ENCODE results near the gene DHRS12. TPM values are rescaled to one million over a fixed set of nuclear protein-coding genes. Genes with fewer than 3 reads are reported as not detected.

Gene DHRS12
- total RNA-seq, 1 donor from 2014 or later, result 3.3 TPM

DNA sequence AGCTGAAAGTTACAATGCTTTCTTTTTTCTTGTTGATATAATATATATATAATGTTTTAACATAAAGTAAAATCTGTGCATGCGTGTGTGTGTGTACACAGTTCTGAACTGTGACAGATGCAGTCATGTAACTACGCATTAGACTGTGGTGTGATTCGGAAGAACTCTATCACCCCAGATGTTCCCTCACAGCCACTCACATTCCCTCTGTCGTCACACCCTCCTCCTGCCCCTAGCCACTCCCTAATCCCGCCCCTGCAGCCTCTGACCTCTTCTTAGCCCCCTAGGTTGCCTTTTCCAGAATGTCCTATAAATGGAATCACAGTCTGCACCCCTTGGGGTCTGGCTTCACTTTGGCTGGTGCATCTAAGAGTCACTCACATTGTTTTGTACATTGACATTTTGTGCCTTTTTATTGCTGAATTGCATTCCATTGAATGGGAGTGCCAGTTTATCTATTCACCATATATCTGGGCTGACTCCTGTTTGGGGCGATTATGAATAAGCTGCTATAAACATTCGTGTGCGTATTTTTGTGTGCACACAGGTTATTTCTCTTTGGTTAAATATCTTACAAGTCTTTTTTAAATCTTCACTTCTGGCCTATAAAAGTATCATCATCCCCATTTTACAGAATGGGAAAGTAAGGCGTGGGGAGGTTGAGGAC is 20.4 kb downstream of the DHRS12 start:
- no peak for DNase-seq (ENCODE audit: low spot score)
- H3K4me1 Mint-ChIP-seq (ENCODE audit: low read depth), result no peaks in the 10 kb centered on the region
- no peaks in the 10 kb centered on the region for H3K9me3 Mint-ChIP-seq
- no peaks in the 10 kb centered on the region for H3K36me3 Mint-ChIP-seq (ENCODE audit: low read depth)
- H3K27me3 Mint-ChIP-seq (ENCODE audit: insufficient read depth), result no peaks in the 10 kb centered on the region
- intact Hi-C loops (cut with micrococcal nuclease), result no loop called here
- H3K27ac Mint-ChIP-seq, result no peak overlapping the region
- H3K4me3 Mint-ChIP-seq, result no peak overlapping the region

DNA sequence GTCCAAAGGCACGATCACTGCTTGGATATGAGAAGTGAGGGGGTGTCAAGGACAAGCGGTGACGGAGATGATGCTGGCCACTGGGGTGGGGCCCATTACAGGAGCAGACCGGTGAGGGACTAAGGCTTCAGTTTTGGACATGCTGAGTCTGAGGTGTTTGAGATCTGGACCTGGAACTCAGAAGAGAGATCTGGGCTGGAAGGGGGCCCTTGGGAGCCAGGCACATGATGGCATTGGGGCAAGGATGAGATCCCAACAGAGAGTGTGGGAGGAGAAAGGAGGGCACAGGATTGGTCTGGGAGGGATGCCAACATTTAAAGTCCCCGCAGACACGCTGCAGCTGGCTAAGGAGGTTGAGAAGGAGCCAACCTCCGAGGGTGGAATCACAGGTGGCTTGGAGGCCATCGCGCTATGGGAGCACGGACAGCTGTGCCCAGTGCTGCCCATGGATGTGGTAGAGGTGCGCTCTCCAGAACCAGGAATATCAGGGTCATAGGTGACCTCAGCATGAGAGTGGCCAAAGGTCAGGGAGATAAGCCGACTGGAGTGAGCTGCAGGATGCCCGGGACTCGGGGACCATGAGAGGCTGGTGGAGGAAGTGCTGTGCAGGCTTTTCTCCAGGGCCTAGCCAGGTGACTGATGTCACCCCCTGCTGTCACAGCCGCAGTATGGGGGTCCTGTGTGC is 21.8 kb downstream of the DHRS12 start:
- no peaks in the 10 kb centered on the region for H3K36me3 Mint-ChIP-seq (ENCODE audit: low read depth)
- no peak overlapping the region for H3K27ac Mint-ChIP-seq
- H3K4me1 Mint-ChIP-seq (ENCODE audit: low read depth), result no peaks in the 10 kb centered on the region
- H3K4me3 Mint-ChIP-seq, result no peak overlapping the region
- no peak for DNase-seq (ENCODE audit: low spot score)
- no peaks in the 10 kb centered on the region for H3K27me3 Mint-ChIP-seq (ENCODE audit: insufficient read depth)
- intact Hi-C loops (cut with micrococcal nuclease), result no loop called here
- H3K9me3 Mint-ChIP-seq, result no peaks in the 10 kb centered on the region

DNA sequence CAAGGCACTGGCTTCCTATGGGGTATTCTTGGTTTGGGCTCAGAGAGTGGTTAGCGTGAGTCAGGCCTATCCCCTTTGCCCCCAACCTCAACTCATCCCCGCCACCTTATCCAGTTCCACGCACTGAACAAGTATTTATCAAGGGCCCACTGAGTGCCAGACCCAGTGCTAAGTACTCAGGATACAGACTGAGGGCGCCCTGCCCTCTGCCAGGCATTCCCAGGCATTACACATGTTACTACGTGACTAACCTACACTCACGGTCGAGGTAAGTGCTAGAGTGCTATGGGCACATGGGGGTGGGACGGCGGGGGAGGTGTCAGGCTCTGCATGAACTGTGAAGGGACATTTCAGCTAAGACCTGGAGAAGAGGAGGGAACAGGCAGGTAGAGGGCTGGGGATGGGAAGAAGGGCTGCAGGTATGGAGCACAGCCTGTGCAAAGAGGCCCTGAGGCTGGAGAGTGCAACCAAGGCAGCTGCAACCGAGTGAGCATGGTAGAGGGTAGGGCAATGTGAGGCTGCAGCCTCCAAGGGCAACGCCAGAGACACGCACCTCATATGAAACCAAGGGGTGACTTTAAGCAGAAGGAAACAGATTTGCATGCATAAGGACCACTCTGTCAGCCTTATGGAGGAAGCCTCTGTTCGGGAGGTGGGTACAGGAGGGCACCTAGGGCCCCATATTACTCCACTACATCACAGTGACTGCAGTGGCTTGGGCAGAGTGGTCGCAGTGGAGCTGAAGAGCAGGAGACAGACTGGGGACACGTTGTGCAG is 22.5 kb downstream of the DHRS12 start:
- no peak for DNase-seq (ENCODE audit: low spot score)
- intact Hi-C loops (cut with micrococcal nuclease), result no loop called here
- Mint-ChIP-seq H3K9me3 (no peaks in the 10 kb centered on the region), H3K27me3 (ENCODE audit: insufficient read depth) (no peaks in the 10 kb centered on the region), H3K4me1 (ENCODE audit: low read depth) (no peaks in the 10 kb centered on the region), H3K27ac (no peak overlapping the region), H3K4me3 (no peak overlapping the region), H3K36me3 (ENCODE audit: low read depth) (no peaks in the 10 kb centered on the region)

- H3K27me3 Mint-ChIP-seq (ENCODE audit: insufficient read depth), result no peaks in the 10 kb centered on the region
- no peaks in the 10 kb centered on the region for H3K36me3 Mint-ChIP-seq (ENCODE audit: low read depth)
- H3K4me3 Mint-ChIP-seq, result no peak overlapping the region
- H3K27ac Mint-ChIP-seq, result no peak overlapping the region
- H3K4me1 Mint-ChIP-seq (ENCODE audit: low read depth), result no peaks in the 10 kb centered on the region
- DNase-seq (ENCODE audit: low spot score), result no peak
- intact Hi-C loops (cut with micrococcal nuclease), result no loop called here
- no peaks in the 10 kb centered on the region for H3K9me3 Mint-ChIP-seq
Measured at GRCh38 chr13:51780099-51780498, 23.9 kb downstream of the DHRS12 start.

GRCh38 chr13:51778392-51778791 is 25.6 kb downstream of the DHRS12 start:
- H3K4me3 Mint-ChIP-seq, result no peak overlapping the region
- H3K9me3 Mint-ChIP-seq, result no peaks in the 10 kb centered on the region
- no peak overlapping the region for H3K27ac Mint-ChIP-seq
- intact Hi-C loops (cut with micrococcal nuclease), result no loop called here
- no peaks in the 10 kb centered on the region for H3K4me1 Mint-ChIP-seq (ENCODE audit: low read depth)
- no peaks in the 10 kb centered on the region for H3K27me3 Mint-ChIP-seq (ENCODE audit: insufficient read depth)
- H3K36me3 Mint-ChIP-seq (ENCODE audit: low read depth), result no peaks in the 10 kb centered on the region
- no peak for DNase-seq (ENCODE audit: low spot score)

DNA sequence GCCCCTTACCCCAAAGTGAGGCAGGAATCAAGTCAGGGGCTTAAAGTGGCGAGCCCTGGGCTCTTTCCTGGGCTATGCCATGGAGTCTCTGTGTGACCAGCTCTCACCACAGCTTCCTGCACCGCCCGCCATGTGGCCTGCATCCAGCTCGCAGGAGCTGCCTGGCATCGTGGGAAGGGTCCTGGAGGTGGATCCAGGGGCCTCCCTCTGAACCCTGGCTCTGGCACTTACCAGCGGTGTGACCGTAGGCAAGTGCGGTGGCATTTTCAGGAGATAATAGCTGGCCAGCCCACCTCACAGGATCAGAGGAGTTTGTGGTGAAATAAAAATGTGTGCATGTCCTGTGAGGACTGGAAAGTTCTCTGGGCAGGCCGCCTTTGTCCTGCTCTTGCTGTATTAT is 26.0 kb downstream of the DHRS12 start:
- no peaks in the 10 kb centered on the region for H3K4me1 Mint-ChIP-seq (ENCODE audit: low read depth)
- no peaks in the 10 kb centered on the region for H3K36me3 Mint-ChIP-seq (ENCODE audit: low read depth)
- H3K27me3 Mint-ChIP-seq (ENCODE audit: insufficient read depth), result no peaks in the 10 kb centered on the region
- no peak for DNase-seq (ENCODE audit: low spot score)
- H3K27ac Mint-ChIP-seq, result no peak overlapping the region
- H3K4me3 Mint-ChIP-seq, result no peak overlapping the region
- intact Hi-C loops (cut with micrococcal nuclease), result no loop called here
- no peaks in the 10 kb centered on the region for H3K9me3 Mint-ChIP-seq

- Mint-ChIP-seq H3K27me3 (ENCODE audit: insufficient read depth) (no peaks in the 10 kb centered on the region), H3K4me1 (ENCODE audit: low read depth) (no peaks in the 10 kb centered on the region), H3K27ac (no peak overlapping the region), H3K4me3 (no peak overlapping the region), H3K36me3 (ENCODE audit: low read depth) (no peaks in the 10 kb centered on the region), H3K9me3 (no peaks in the 10 kb centered on the region)
- intact Hi-C loops (cut with micrococcal nuclease), result no loop called here
- DNase-seq (ENCODE audit: low spot score), result no peak
Measured at GRCh38 chr13:51776179-51776578, 27.8 kb downstream of the DHRS12 start.

- Mint-ChIP-seq H3K4me1 (ENCODE audit: low read depth) (no peaks in the 10 kb centered on the region), H3K4me3 (no peak overlapping the region), H3K36me3 (ENCODE audit: low read depth) (no peaks in the 10 kb centered on the region), H3K27ac (no peak overlapping the region), H3K27me3 (ENCODE audit: insufficient read depth) (no peaks in the 10 kb centered on the region), H3K9me3 (no peaks in the 10 kb centered on the region)
- no peak for DNase-seq (ENCODE audit: low spot score)
- intact Hi-C loops (cut with micrococcal nuclease), result no loop called here
Measured at GRCh38 chr13:51773515-51773914, 30.4 kb downstream of the DHRS12 start.

DNA sequence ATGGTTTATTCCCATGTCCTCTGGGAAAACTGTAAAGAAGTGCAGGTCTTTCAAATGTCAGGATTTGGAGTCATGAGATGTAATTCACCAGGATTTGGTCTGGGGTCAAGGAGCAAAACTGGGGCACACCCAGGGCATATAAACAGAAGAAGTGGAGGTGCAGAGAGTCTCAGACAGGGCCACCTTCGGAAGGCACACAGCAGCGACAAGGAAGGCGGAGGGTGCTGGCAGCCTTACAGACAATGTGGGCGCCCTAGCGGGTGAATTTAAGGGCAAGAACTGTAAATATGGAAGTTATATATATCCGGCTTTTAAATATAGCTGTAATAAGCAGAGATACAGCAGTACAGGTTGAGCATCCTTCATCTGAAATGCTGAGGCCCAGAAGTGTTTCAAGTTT is 31.2 kb downstream of the DHRS12 start:
- H3K4me3 Mint-ChIP-seq, result no peak overlapping the region
- H3K9me3 Mint-ChIP-seq, result no peaks in the 10 kb centered on the region
- no peaks in the 10 kb centered on the region for H3K36me3 Mint-ChIP-seq (ENCODE audit: low read depth)
- no peaks in the 10 kb centered on the region for H3K4me1 Mint-ChIP-seq (ENCODE audit: low read depth)
- H3K27ac Mint-ChIP-seq, result no peak overlapping the region
- no peak for DNase-seq (ENCODE audit: low spot score)
- no peaks in the 10 kb centered on the region for H3K27me3 Mint-ChIP-seq (ENCODE audit: insufficient read depth)
- intact Hi-C loops (cut with micrococcal nuclease), result no loop called here

DNA sequence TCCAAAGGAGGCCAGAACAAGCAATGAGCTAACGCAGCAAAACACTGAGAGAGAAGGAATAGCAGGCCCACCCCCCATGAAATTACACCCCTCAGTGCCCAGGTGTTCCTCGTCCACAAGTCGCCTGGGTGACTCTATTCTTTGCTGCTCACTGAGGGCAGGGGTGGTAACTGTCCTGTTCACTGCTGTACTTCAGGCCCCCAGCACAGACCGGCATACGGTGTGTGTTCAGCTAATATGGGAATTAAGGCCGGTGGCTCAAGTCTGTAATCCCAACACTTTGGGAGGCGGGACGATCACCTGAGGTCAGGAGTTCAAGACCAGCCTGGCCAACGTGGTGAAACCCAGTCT is 31.9 kb downstream of the DHRS12 start:
- intact Hi-C loops (cut with micrococcal nuclease), result no loop called here
- Mint-ChIP-seq H3K27ac (no peak overlapping the region), H3K27me3 (ENCODE audit: insufficient read depth) (no peaks in the 10 kb centered on the region), H3K4me1 (ENCODE audit: low read depth) (no peaks in the 10 kb centered on the region), H3K9me3 (no peaks in the 10 kb centered on the region), H3K4me3 (no peak overlapping the region), H3K36me3 (ENCODE audit: low read depth) (no peaks in the 10 kb centered on the region)
- DNase-seq (ENCODE audit: low spot score), result no peak

GRCh38 chr13:51771418-51772104 is 32.4 kb downstream of the DHRS12 start:
- Mint-ChIP-seq H3K27ac (no peak overlapping the region), H3K4me1 (ENCODE audit: low read depth) (no peaks in the 10 kb centered on the region), H3K36me3 (ENCODE audit: low read depth) (peaks cover 2% of the 10 kb centered on the region), H3K9me3 (no peaks in the 10 kb centered on the region), H3K27me3 (ENCODE audit: insufficient read depth) (no peaks in the 10 kb centered on the region), H3K4me3 (no peak overlapping the region)
- DNase-seq (ENCODE audit: low spot score), result no peak
- intact Hi-C loops (cut with micrococcal nuclease), result no loop called here

- H3K27ac Mint-ChIP-seq, result no peak overlapping the region
- DNase-seq (ENCODE audit: low spot score), result no peak
- no peak overlapping the region for H3K4me3 Mint-ChIP-seq
- intact Hi-C loops (cut with micrococcal nuclease), result no loop called here
- H3K4me1 Mint-ChIP-seq (ENCODE audit: low read depth), result peaks cover 6% of the 10 kb centered on the region
- H3K9me3 Mint-ChIP-seq, result no peaks in the 10 kb centered on the region
- no peaks in the 10 kb centered on the region for H3K27me3 Mint-ChIP-seq (ENCODE audit: insufficient read depth)
- peaks cover 3% of the 10 kb centered on the region for H3K36me3 Mint-ChIP-seq (ENCODE audit: low read depth)
Measured at GRCh38 chr13:51770681-51771417, 33.1 kb downstream of the DHRS12 start.
